Activated T-helper 2 cell treated with anti-CD3 and anti-CD28 coated beads, Interferon-gamma antibody, Interleukin-2, Interleukin-4, amounts not matched to agents 10 μg/mL and 5 μg/mL and 100 μg/mL, durations not matched to agents 14 hours and 24 hours and 36 hours (primary cell): ENCODE measurements around the gene RPL41. TPM values are rescaled to one million over a fixed set of nuclear protein-coding genes. Genes with fewer than 3 reads are reported as not detected.
"Not testable (repeated sequence)": the region's sequence is repeated elsewhere in the genome, so short reads cannot be mapped to it uniquely, and the experiment has no call there.

Experiments used
- DNase-seq: peaks from one replicate; pipeline ENCODE4 v3.0.0; 2021; ENCODE audit warnings: low spot score
- H3K27ac Mint-ChIP-seq: one replicate; pipeline ENCODE4 v1.8.0; 2021; ENCODE audit warnings: mixed read lengths
- H3K27me3 Mint-ChIP-seq: one replicate; pipeline ENCODE4 v1.8.0; 2021; ENCODE audit warnings: low read depth, mixed read lengths
- H3K36me3 Mint-ChIP-seq: one replicate; pipeline ENCODE4 v1.8.0; 2021; ENCODE audit warnings: low read depth, mixed read lengths
- H3K4me1 Mint-ChIP-seq: one replicate; pipeline ENCODE4 v1.8.0; 2021; ENCODE audit warnings: low read depth, mixed read lengths
- H3K4me3 Mint-ChIP-seq: one replicate; pipeline ENCODE4 v1.8.0; 2021; ENCODE audit warnings: low read depth, mild to moderate bottlenecking, moderate library complexity, mixed read lengths
- H3K9me3 Mint-ChIP-seq: one replicate; pipeline ENCODE4 v1.8.0; 2021; ENCODE audit warnings: mixed read lengths
- intact Hi-C: fragments of 100-400 bp; cut with micrococcal nuclease; formaldehyde crosslinking; loops from one replicate; pipeline ENCODE4 v1.15.1; 2023
- total RNA-seq: library from RNA; stranded (reverse); gene quantifications from 2 replicates; pipeline ENCODE4 v1.2.3, GENCODE V29; 2022

The RPL41 gene
- total RNA-seq, 1 donor from 2014 or later, result 4,057 TPM

DNA sequence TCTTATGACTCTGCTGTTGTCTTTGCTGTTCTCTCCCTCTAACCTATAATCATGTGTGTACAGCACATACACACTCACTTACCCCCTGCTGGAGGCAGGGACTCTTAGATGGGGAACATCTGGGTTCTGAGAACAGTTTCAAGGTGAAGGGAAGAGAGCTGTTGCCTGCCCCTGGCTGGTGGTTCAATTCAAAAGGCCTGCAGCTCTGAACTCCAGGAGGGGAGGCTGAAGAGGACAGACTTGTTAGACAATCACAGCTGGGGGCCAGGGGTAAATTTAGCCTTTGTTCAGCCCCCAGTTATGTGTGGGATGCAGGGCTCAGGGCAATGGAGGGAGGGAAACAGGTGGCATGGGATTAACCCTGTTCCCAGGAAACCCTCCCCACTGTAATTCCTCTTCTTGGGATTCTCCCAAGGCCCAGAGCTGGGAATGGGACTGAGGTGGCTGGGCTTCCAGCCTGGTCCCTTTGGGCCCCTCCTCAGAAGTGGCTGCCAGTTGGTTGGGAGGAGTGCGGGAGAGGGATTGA is 37.9 kb downstream of the RPL41 start:
- intact Hi-C loops, result loop anchor here (5.0 kb wide), 1 partner anchor 68 kb away; the partner anchor contains the start of genes NABP2 and RNF41
- H3K36me3 Mint-ChIP-seq, result peaks cover 29% of the 10 kb centered on the region

DNA sequence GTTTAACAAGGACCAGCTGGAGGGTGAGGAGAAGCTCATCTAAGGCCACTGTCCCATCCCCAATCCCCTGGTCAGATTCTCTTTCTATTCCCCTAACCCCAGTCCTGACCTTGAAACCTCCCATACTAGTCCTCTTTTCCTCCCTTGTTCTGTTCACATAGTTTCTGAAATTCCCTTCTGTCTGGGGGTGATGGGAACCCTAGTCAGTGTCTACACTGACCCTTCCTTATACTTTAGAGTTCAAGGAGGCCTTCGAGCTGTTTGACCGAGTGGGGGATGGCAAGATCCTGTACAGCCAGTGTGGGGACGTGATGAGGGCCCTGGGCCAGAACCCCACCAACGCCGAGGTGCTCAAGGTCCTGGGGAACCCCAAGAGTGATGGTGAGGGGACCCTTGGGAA is 38.4 kb downstream of the RPL41 start:
- Mint-ChIP-seq H3K4me3 (no peak overlapping the region), H3K9me3 (no peaks in the 10 kb centered on the region), H3K4me1 (peaks cover 54% of the 10 kb centered on the region), H3K36me3 (peaks cover 34% of the 10 kb centered on the region), H3K27me3 (no peaks in the 10 kb centered on the region), H3K27ac (peak overlapping the region; percentile 14)
- intact Hi-C loops, result loop anchor here (5.0 kb wide), 2 partner anchors 67 to 957 kb away; partner anchors contain the start of genes NABP2, RNF41 and STAT6
- DNase-seq, result no peak

More for the DNA sequence above, 37.9 kb downstream of the RPL41 start:
- no peak for DNase-seq
- Mint-ChIP-seq H3K27ac (peak overlapping the region; percentile 35), H3K4me3 (no peak overlapping the region), H3K9me3 (no peaks in the 10 kb centered on the region), H3K4me1 (peaks cover 50% of the 10 kb centered on the region), H3K27me3 (no peaks in the 10 kb centered on the region)

DNA sequence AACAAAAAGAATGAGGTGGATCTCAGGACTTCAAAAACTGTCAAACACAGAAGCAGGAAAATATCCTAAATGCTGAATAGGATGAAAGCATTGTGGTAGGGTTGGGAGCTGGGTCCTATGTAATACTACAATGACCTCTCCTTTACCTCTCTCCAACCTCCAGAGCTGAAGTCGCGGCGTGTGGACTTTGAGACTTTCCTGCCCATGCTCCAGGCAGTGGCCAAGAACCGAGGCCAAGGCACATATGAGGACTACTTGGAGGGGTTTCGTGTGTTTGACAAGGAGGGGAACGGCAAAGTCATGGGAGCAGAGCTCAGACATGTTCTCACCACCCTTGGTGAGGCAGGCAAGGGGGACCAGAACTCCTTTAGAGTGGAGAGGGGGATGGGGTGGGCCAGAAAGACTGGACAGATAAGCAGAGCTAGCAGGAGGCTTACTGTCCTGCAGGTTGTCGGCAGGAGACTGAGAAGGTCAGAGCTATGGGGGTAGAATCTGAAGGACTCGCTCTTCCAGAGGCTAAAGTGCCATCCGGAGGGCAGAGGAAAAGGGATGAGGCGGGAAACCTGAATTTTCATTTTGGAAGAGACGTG is 38.9 kb downstream of the RPL41 start:
- no peaks in the 10 kb centered on the region for H3K27me3 Mint-ChIP-seq
- H3K4me3 Mint-ChIP-seq, result peak overlapping the region; percentile 55
- H3K4me1 Mint-ChIP-seq, result peaks cover 55% of the 10 kb centered on the region
- H3K9me3 Mint-ChIP-seq, result no peaks in the 10 kb centered on the region
- peaks cover 39% of the 10 kb centered on the region for H3K36me3 Mint-ChIP-seq
- no peak for DNase-seq
- H3K27ac Mint-ChIP-seq, result peak overlapping the region; percentile 14
- intact Hi-C loops, result loop anchor here (5.0 kb wide), 1 partner anchor 957 kb away; the partner anchor contains the start of gene STAT6

DNA sequence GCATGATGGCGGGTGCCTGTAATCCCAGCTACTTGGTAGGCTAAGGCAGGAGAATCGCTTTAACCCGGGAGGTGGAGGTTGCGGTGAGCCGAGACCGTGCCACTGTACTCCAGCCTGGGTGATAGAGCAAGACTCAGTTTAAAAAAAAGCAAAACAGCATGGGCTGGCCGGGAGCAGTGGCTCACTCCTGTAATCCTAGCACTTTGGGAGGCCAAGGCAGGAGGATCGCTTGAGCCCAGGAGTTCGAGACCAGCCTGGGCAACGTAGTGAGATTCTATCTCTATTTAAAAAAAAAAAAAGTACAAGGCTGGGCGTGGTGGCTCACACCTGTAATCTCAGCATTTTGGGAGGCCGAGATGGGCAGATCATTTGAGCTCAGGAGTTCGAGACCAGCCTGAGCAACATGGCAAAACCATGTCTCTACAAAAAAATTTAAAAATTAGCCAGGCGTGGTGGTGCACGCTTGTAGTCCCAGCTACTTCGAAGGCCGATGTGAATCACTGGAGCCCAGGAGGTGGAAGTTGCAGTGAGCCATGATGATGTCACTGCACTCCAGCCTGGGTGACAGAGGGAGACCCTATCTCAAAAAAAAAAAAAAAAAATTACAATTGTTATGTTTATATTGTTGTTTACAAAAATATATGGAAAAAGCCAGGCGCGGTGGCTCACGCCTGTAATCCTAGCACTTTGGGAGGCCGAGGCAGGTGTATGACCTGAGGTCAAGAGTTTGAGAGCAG is 40.2 kb downstream of the RPL41 start:
- intact Hi-C loops, result loop anchor here (5.0 kb wide), 1 partner anchor 956 kb away; the partner anchor contains the start of gene STAT6
- H3K4me1 Mint-ChIP-seq, result peaks cover 58% of the 10 kb centered on the region
- H3K27ac Mint-ChIP-seq, result peak overlapping the region; percentile 91
- not testable (repeated sequence) for H3K9me3 Mint-ChIP-seq, DNase-seq, H3K27me3 Mint-ChIP-seq
- H3K4me3 Mint-ChIP-seq, result peak overlapping the region; percentile 97
- peaks cover 52% of the 10 kb centered on the region for H3K36me3 Mint-ChIP-seq

DNA sequence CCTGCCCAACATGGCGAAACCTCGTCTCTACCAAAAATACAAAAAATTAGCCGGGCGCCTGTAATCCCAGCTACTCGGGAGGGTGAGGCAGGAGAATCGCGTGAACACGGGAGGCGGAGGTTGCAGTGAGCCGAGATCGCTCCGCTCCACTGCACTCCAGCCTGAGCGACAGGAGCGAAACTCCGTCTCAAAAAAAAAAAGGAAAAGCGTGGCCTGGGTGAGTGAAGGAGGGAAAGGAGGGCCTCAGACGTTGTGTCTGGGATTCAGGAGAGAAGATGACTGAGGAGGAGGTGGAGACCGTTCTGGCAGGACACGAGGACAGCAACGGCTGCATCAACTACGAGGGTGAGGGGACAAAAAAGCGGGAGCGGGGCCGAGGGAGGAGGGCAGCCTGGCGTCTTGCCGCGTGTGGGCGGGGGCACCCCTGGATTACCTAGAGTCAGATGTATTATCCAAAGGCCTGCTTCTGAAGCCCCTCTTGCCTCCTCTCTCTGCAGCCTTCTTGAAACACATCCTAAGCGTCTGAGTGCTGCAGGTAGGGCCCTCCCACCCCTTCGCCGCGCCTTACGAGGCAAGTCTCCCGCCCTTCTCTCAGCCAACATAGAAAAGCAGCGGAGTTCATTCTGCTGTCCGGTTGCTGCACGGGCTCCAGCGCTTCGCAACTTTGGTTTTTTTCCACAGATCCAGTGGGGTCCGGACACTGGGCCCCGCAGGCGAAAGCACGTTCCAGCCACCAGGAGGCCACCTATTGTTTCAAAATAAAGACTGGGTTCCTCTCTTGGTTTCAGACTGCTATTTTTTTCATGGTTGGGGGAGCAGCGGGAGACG is 41.0 kb downstream of the RPL41 start:
- peak overlapping the region; percentile 97 for H3K4me3 Mint-ChIP-seq
- peaks cover 58% of the 10 kb centered on the region for H3K4me1 Mint-ChIP-seq
- peak overlapping the region; percentile 91 for H3K27ac Mint-ChIP-seq
- H3K27me3 Mint-ChIP-seq, result no peaks in the 10 kb centered on the region
- H3K9me3 Mint-ChIP-seq, result no peaks in the 10 kb centered on the region
- DNase-seq, result peak; percentile 61
- intact Hi-C loops, result loop anchor here (1.0 to 5.0 kb wide), 4 partner anchors 31 to 955 kb away; partner anchors contain the start of genes SMARCC2, STAT6 and ZC3H10
- peaks cover 60% of the 10 kb centered on the region for H3K36me3 Mint-ChIP-seq

DNA sequence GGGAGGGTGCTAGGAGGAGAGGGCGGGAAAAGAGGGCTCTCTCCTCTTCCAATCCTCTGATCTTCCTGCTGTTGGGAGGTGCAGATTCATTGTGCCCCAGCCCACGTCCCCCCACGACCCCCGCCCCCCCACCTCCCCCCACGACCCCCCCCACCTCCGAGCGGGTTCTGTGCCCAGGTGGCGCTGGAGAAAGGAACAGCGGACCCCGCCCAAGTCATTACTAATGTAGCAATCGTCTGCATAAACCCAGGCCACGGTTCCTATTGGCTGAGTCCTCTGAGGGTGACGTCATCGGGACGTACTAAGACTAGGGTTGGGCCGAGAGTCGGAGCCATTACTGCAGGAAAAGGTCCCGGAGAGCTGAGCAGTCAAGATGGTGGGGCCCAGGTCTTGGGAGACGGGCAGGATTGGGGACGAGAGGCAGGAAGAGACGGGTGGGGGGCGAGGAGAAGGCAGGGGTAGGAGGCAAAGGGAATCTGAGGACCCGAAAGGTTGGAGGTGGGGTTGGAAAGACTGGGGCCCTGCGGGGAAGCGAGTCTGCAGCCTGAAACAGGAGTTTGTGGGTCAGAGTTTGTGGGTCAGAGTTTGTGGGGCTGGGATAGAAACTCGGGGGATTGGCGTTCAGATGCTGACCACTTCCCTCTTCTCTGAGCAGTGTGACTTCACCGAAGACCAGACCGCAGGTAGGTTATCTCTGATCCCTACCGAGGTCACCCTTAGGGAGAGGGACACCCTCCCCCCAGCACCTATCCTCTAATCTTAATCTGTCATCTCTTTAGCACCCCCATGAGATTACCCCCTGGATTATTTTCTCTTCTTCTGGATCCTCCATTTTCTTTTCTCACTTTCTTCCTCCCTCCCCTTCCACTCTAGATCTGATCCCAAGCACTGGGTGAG is 41.8 kb downstream of the RPL41 start, which contains the start of gene MYL6:
MYL6 (plus strand) TSS at position 331 of the 897 bp plus-strand sequence; CDS start at position 374, 43 bp downstream.
- H3K27me3 Mint-ChIP-seq, result no peaks in the 10 kb centered on the region
- peaks cover 54% of the 10 kb centered on the region for H3K4me1 Mint-ChIP-seq
- H3K4me3 Mint-ChIP-seq, result peak within 1 kb of the TSS; percentile 97
- no peaks in the 10 kb centered on the region for H3K9me3 Mint-ChIP-seq
- peak within 1 kb of the TSS; percentile 91 for H3K27ac Mint-ChIP-seq
- intact Hi-C loops, result loop anchor here (1.0 to 5.0 kb wide), 4 partner anchors 31 to 954 kb away; partner anchors contain the start of genes SMARCC2, STAT6 and ZC3H10
- peak; percentile 92 for DNase-seq
- H3K36me3 Mint-ChIP-seq, result peaks cover 68% of the 10 kb centered on the region

DNA sequence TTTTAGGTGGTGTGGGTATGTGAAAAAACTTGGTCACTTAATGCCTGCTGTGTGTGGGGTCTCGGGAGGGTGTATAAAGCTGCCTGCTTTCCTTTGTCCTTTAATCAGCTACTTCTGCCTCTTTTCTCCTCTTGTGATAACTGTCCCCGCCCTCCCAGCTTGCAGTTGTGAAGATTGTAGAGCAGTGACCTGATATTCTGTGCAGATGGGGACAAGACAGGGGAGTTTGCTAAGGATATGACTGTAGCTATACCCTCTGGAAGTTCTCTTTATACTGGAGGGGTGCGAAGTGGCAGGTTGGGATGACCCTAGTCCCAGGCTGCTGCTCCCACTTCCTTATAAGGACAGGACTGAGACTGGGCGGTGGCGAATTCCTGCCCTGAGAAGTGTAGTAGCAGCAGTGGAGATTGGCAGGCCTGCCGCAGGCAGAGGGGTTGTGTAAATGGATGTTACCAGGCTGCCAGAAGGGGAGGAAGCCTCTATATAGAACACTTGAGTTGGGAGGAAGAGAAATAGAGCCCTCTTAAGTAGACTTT is 42.6 kb downstream of the RPL41 start:
- H3K27me3 Mint-ChIP-seq, result no peaks in the 10 kb centered on the region
- no peak for DNase-seq
- peaks cover 75% of the 10 kb centered on the region for H3K36me3 Mint-ChIP-seq
- peak overlapping the region; percentile 97 for H3K4me3 Mint-ChIP-seq
- peaks cover 47% of the 10 kb centered on the region for H3K4me1 Mint-ChIP-seq
- intact Hi-C loops, result loop anchor here (1.0 to 5.0 kb wide), 4 partner anchors 30 to 953 kb away; partner anchors contain the start of genes SMARCC2, STAT6 and ZC3H10
- H3K27ac Mint-ChIP-seq, result peak overlapping the region; percentile 91
- H3K9me3 Mint-ChIP-seq, result no peaks in the 10 kb centered on the region

DNA sequence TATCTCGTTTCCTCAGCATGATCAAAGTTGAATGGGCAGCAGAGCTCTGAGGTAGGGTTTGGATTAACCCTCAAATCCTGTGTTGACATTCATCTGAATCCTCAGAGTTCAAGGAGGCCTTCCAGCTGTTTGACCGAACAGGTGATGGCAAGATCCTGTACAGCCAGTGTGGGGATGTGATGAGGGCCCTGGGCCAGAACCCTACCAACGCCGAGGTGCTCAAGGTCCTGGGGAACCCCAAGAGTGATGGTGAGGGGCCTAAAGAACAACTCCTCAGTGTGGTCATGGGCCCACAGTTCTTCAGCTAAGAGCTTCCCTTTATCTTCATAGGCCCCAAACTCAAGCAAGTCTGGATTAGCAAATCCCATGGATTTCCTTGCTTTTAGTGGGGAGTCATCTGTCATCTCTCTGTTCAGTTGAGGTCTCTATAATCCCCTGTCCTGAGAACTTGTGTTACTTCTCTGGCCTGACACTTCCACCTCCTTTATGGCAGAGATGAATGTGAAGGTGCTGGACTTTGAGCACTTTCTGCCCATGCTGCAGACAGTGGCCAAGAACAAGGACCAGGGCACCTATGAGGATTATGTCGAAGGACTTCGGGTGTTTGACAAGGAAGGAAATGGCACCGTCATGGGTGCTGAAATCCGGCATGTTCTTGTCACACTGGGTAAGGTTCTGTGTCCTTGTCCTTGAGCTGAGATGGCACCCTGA is 43.2 kb downstream of the RPL41 start:
- H3K4me3 Mint-ChIP-seq, result peak overlapping the region; percentile 97
- peak overlapping the region; percentile 91 for H3K27ac Mint-ChIP-seq
- no peak for DNase-seq
- no peaks in the 10 kb centered on the region for H3K27me3 Mint-ChIP-seq
- no peaks in the 10 kb centered on the region for H3K9me3 Mint-ChIP-seq
- H3K4me1 Mint-ChIP-seq, result peaks cover 44% of the 10 kb centered on the region
- peaks cover 81% of the 10 kb centered on the region for H3K36me3 Mint-ChIP-seq
- intact Hi-C loops, result loop anchor here (2.0 to 5.0 kb wide), 3 partner anchors 29 to 953 kb away; partner anchors contain the start of genes SMARCC2, STAT6 and ZC3H10

DNA sequence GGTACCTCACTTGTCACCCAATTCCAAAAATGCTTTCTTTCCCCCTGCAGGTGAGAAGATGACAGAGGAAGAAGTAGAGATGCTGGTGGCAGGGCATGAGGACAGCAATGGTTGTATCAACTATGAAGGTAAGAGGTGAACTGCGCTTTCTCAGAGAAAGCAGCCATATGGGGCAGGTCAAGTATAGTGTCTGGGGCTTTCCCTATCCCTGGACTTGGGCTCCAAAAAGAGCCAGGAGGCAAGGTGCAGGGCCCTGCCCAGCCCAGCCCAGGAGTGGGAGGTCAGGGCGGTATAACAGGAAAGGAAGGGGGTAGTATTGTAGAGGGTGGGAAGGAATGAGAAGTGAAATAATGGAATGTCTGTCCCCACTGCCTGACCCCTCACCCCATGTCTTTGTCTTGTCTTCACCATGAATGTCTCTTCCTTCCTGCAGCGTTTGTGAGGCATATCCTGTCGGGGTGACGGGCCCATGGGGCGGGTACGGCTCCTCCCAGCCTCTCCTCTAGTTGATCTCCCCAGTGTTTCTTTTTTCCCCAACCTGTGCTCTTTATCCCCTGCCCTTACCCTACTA is 43.8 kb downstream of the RPL41 start:
- H3K4me1 Mint-ChIP-seq, result peaks cover 40% of the 10 kb centered on the region
- intact Hi-C loops, result no loop called here
- peak overlapping the region; percentile 86 for H3K27ac Mint-ChIP-seq
- peak overlapping the region; percentile 97 for H3K4me3 Mint-ChIP-seq
- peak; percentile 50 for DNase-seq
- H3K36me3 Mint-ChIP-seq, result peaks cover 81% of the 10 kb centered on the region
- no peaks in the 10 kb centered on the region for H3K27me3 Mint-ChIP-seq
- no peaks in the 10 kb centered on the region for H3K9me3 Mint-ChIP-seq

DNA sequence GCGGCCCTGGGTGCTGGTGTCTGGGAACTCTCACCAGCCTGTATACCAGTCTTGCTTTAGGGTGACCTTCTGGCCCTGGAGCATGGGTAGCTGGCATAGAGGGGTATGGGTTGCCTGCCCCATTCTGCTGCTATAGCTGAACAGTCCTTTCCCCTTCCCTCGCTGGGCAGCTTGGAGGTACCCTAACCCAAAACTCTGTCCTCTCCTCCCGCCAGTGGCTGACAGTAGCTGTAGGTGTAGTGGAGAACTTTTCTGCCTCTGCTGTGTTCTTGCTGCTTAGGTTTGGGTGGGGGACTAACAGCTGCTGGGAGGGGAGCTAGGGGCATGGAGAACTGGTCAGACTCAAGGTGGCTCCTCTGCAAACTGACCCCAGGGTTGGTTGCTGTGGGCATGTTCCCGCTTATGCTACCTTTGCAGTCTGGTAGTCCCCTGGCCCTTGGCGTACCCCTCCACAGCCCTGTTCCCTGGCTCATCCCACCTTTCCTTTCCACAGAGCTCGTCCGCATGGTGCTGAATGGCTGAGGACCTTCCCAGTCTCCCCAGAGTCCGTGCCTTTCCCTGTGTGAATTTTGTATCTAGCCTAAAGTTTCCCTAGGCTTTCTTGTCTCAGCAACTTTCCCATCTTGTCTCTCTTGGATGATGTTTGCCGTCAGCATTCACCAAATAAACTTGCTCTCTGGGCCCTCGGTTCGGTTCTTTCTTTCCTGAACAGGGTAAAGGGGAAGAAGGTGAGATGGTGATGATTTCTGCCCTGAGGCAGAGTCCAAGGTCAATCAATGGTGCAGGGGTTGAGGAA is 44.7 kb downstream of the RPL41 start:
- Mint-ChIP-seq H3K4me1 (peaks cover 35% of the 10 kb centered on the region), H3K9me3 (no peaks in the 10 kb centered on the region), H3K27me3 (no peaks in the 10 kb centered on the region), H3K4me3 (peak overlapping the region; percentile 97), H3K27ac (peak overlapping the region; percentile 86), H3K36me3 (peaks cover 81% of the 10 kb centered on the region)
- no peak for DNase-seq
- intact Hi-C loops, result no loop called here
